HG03460 (cell line): Measurements from ENCODE around the gene FAM177B.
"Not testable (repeated sequence)": the region's sequence is repeated elsewhere in the genome, so short reads cannot be mapped to it uniquely, and the experiment has no call there.

ENCODE experiments used
- ATAC-seq: cut with Tn5 transposase; IDR thresholded peaks from one replicate; pipeline ENCODE4 v1.9.1; 2021; ENCODE audit not compliant: unreplicated experiment

Gene FAM177B

DNA sequence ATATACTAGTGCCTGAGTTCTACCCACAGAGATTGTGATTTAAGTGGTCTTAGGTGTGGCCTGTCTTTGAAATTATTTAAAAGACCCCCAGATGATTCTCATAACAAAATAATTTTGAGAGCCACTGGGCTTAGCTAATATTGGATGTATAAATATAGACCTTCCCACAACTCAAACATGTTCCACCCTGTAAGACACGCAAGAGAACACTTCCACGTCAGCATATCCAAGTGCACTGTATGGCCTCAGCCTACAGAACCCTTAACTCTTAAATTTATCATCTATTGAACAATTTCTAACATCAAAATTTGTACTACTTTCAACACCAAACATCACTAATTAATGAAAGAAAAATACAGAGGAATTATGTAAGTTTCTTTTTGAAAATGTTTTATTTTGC lies 2.5 kb downstream of the FAM177B start:
- ATAC-seq: no peak

DNA sequence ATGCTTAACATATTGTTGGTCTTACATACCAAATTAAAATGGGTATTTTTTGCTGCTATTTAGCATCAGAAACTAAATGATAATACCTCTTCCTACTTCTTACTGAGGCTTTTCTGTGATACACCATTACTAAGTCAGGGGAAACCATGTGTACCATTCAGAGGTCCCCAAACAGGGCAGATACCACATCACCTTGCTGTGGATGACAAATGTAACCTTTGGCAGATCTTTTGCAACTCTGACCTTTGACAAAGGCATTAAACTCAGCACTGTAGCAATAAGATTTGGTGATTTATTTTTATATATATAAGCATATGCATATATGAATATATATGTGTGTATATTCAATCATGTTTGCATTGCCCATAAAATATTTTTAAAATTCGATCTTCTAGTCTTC lies 2.9 kb downstream of the FAM177B start:
- ATAC-seq: no peak

DNA sequence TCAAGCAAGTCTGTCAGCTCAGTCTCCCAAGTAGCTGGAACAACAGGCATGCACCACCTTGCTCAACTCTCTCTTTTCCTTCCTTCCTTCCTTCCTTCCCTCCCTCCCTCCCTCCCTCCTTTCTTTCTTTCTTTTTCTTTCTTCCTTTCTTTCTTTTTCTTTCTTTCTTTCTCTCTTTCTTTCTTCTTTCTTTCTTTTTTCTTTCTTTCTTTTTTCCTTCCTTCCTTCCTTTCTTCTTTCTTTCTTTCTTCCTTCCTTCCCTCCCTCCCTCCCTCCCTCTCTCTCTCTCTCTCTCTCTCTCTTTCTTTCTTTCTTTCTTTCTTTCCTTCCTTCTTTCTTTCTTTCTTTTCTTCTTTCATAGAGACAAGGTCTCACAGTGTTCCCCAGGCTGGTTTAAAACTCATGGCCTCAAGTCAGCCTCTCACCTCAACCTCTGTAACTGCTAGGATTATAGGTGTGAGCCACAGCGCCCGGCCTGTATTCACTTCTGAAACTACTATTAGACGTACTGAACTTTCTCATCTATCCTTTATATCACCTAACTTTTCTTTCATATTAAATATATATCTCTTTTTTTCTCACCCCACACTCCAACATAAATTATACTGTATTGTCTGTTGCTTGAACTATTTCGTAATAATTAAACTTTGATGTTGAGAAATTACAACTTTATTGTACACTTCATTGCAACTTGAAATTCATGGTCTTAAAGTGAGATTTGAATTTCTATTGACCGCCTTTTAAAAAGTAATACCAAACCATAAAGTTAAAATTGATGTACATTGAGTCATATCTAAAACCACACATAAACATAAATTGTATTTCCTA lies 4.8 kb downstream of the FAM177B start:
- not testable (repeated sequence) for ATAC-seq

DNA sequence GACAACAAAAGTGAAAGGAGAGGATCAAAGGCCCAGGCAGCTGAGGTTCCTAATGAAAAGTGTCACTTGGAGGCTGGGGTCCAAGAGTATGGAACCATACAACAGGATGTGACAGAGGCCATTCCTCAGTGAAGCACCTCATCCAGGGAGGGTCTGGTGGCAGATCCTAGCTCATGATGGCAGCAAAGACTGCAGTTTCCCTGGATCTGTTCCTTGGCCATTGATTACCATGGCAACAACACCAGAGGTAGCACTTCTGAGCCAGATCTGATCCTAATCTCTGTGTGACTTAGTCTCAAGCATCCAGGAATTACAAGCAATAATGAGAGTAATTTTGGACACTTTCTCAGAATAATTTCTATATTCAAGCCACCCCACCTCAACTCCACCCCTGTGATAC lies 12.9 kb downstream of the FAM177B start:
- no peak for ATAC-seq

DNA sequence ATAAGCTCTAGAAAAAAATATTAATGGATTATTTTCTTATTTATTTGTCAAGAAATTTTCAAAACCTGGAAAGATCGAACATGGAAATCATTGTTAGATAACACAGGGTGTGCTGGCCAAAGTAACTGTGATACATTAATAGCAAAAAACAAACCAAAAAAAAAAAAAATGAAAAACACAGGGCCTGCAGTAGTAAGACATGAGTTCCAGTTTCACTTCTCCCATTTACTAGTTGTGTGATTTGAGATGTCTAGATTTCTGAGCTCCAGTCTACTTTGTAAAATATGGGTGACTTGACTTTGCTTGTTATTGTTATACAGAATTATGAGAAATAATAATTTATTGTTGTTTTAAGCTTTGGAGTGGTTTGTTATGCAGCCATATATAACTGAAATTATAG lies 13.6 kb downstream of the FAM177B start:
- peak; percentile 92 for ATAC-seq

DNA sequence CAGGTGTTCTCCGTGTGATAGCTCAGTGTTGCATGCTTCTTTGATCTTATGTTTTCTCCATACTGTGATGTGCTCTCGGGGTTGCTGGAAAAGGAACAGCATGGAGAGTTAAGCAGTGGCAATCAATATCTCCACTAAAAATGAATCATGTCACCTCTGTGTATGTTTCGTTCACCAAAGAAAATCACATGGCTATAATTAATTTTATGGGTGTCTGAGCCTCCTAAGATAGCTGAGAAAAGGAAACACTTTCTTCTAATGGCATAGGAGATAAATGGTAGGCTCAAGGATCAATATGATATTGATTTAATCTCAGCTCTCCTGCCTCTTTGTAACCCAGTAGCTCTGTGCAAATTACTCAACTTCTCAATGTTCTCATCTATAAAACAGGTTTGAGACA lies 14.3 kb downstream of the FAM177B start:
- no peak for ATAC-seq

DNA sequence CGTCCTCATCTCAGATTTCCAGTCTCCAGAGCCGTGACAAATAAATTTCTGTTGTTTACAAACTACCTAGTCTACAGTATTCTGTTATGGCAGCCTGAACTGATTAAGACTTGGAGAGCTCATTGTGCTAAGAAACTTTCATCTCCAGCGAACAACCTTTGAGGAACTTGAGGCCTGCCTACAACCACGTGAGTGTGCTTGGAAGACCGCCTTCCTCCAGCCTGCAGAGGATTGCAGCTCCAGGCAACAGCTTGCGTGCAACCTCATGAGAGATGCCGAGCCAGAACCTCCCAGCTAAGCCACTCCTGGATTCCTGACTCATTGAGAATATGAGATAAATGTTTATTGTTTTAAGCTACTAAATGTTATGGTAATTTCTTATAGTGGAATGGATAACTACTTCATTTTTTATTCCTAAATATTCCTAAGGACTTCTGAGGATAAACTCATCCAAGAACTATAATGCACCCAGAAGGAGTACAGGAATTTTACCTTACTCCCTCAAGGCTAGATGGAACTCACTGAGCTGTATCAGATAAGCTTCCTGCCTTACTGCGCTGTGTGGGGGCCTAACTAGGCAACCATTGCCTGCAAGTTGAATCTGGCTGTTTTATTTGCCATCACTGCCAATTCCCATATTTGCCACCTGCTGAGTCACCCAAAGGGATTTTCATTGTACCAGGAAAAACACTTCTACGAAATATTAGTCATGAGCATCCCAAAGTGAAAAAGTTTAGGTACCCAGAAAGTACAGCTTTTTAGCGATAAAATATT lies 17.6 kb downstream of the FAM177B start:
- ATAC-seq: no peak

DNA sequence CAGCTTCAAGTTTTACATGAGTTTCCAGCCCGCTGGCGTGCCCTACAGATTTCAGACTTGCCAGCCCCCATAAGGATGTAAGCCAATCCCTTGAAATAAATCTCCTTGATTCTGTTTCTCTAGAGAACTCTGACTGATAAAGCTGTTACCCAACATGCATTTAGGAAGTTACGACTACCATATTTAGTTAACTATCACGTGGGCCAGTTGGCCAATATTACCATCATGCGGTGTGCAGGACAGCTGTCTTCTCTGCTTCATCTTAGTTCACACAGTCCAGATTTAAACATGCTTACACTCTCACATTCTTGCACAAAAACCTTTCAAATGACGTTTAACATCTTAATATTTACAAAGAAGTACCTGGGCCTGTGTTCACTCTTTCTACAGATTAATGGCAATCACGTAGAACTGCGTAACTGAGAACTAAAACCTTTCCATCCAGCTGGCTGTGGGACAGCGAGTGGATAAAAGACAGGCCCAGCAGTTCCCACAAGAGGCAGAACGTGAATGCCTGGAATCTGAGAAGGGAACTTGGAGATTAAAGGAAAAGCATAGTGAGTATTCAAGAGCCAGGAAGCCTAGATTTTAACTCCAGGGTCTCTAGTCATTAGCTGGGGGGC lies 20.8 kb downstream of the FAM177B start:
- no peak for ATAC-seq

DNA sequence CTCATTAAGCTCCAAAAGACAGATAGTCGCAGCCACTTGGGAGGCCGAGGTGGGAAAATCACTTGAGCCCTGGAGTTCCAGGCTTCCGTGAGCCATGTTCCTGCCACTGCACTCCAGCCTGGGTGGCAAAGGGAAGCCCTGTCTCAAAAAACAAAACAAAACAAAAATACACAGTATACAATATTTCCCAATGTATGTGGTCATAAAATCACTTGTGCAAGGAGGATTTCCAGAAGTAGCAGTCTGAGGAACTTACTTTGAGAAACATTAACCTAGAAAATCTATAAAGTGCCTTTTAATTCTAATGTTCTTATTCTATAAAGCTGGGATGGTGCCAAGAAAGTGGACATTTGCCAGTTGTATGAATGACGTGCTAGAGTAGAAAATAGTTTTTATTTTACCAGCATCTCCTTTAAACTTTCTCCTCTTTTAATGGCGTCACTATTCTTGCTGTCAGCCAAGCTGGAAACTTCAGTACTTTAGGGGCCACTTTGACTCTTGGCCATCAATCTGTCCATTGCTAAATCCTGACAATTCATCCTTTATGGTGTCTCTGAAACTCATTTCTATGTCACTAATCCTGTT lies 22.5 kb downstream of the FAM177B start:
- no peak for ATAC-seq

DNA sequence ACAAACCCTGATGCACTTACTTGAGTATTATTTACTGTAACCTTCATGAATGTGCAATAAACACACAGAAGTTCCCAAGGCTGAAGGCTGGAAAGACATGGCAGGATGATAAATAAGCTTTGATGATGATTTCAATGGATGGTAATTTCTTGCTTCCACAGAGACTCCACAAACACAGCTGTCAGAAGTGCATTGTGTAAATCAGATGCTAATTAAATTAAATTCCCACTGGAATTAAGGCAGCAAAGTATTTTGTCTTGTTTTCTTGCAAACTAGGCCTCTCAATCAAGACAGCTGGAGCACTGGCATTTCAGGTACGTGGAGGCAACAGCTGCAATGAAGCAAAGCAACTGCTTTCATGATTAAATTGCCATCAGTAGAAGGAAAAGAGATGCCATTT lies 24.1 kb downstream of the FAM177B start:
- ATAC-seq: no peak

DNA sequence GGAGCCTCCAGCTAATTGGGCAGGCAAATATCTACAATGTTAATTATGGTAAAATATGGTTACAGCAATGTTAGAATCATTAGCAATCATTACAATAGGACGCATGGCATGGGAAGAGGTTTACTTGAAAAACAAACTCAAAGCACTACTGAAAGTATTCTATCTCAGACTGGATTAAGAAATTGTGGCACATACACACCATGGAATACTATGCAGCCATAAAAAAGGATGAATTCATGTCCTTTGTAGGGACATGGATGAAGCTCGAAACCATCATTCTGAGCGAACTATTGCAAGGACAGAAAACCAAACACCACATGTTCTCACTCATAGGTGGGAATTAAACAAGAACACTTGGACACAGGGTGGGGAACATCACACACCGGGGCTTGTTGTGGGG lies 25.2 kb downstream of the FAM177B start:
- not testable (repeated sequence) for ATAC-seq

DNA sequence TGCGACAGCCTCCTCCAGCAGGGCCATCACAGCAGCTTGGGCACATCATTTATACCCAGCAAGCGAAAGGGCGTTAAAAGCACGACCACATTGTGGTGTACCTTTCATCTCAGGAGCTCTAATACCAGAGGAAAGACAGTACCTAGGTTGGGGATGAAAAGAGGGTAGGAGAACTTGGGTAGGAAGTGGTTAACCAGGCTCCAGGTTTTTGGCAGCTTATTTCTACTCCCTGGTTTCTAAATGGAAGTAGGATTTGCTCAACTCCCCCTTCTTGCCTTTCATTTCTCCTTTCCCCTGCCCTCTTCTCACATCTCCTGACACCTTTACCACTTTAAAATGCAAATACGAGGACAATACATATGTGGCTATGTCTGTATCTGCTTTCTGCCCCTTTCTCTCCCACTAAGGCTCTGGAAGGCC lies 30.2 kb downstream of the FAM177B start:
- no peak for ATAC-seq

DNA sequence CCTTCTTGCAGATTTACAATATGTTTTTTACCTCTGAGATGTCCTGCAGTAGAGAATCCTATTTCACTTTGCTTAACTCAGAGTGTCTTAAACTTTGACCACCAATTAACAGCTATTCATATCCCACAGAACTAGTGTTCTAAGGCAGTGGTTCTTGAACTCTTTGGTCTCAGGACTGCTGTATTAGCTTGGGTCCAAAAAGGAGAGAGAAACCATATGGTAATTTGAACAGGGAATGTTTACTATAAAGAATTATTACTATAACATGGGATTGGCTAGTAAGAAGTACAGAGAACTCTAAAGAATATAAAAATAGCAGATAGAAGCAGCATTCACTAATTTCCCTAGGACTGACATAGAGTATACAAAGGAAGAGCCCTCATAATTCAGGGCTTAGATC lies 31.6 kb downstream of the FAM177B start:
- ATAC-seq: no peak

DNA sequence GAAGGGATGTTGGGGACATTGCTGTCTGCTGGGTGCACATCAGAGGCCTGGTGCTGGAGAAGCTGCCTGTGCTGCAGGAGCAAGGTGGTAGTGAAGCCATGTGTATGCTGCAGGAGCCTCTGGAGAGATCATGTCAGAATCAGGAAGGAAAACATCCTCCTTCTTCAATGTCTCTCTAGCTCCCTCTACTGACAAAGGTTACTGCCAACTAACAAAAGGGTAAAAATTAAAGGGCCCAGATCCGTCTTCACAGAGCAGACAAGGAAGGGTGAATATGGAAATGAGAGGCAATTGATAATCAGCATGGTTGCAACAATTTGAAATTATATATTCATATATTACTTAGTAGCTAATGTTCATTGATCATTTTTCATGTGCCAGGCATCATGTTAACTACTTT lies 32.2 kb downstream of the FAM177B start:
- ATAC-seq: no peak

DNA sequence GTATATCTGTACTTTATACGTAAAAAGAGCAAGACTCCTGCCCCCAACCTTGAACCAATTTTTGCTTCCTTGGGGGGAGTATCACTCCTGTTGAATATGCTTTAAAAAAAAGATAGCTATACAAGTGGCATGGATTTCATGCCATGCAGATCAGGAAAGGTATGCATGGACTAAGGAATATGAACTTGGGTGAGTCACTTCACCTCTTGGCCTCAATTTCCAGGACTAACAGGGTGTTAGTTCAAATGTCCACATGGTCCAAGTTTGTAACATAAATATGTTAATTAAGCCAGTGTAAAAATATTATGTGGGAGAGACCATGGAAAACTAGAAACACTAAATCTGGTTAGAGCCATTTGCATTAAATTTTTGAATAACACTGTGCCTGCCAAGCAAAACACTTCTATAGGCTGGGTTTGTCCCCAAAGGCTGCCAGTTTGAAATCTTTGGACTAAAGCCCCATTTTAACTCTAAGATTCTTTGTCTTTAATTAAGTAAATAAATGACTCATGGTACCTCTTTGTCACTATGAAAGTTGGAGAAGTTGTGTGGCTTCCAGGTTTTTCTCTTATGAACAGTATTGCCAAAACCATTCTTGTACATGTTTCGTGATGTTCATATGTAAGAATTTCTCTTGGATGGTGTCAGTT lies 33.1 kb downstream of the FAM177B start:
- ATAC-seq: no peak

DNA sequence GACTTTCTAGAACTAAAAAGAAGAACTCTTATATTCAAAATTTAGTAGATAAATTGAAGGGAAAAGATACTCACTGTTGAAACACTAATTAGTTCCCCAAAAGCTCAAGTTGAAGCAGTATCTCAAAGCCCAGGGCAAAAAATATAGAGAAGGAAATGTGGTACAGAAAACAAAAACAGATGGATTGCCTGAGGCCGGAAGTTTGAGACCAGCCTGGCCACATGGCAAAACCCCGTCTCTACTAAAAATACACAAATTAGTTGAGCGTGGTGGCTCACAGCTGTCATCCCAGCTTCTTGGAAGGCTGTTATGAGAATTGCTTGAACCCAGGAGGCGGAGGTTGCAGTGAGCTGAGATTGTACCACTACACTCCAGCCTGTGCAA lies 36.0 kb downstream of the FAM177B start:
- peak; percentile 75 for ATAC-seq

DNA sequence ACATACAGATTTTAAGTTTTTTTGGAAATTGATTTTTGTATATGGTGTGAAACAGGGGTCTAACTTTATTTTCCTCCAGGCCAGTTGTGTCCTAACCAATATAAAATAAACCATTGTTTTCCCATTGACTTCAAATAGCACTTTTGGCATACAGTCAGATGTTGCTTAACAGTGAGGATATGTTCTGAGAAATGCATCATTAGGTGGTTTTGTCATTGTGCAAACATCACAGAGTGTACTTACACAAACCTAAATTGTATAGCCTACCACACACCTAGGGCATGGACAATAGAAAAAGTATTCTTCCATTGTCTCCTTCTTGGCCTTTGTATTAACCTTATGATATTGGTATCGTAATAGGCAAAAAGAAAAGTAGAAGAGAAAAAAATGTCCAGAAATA lies 40.5 kb downstream of the FAM177B start:
- ATAC-seq: no peak

DNA sequence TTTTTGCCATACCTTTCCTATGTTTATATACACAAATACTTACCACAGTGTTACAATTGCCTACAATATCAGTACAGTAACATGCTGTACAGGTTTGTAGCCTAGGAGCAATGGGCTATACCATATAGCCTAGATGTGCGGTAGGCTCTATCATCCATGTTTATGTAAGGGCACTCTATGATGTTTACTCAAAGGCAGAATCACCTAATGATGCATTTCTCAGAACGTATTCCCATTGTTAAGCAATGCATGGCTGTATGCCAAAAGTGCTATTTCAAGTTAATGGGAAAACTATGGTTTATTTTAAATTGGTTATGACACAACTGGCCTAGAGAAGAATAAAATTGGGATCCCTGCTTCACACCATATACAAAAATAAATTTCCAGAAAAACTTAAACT lies 41.0 kb downstream of the FAM177B start:
- ATAC-seq: no peak

DNA sequence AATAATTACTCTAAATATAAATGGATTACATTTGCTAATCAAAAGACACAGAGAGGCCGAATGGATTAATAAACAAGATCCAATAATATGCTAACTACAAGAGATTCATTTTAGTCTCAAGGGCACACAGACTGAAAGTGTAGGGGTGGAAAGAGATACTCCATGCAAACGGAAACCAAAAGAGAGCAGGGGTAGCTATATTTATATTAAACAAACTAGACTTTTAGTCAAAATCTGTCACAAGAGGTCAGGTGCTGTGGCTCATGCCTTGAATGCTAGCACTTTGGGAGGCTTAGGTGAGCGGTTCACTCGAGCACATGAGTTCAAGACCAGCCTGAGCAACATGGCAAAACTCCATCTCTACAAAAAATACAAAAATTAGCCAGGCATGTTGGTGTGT lies 44.2 kb downstream of the FAM177B start:
- ATAC-seq: no peak

DNA sequence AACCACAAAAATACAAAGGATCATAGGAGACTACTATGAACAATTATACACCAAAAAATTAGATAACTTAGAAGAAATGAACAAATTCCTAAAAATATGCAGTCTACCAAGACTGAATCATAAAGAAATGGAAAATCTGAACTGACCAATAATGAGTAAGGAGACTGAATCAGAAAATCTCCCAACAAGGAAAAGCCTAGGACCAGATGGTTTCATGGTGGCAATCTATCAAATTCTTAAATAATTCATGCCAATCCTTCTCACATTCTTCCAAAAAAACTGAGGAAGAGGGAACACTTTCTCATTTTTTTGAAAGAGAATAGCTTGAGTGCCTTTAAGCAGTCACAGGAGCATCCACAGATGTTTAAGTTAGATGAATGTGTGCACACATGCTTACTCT lies 46.0 kb downstream of the FAM177B start:
- no peak for ATAC-seq

DNA sequence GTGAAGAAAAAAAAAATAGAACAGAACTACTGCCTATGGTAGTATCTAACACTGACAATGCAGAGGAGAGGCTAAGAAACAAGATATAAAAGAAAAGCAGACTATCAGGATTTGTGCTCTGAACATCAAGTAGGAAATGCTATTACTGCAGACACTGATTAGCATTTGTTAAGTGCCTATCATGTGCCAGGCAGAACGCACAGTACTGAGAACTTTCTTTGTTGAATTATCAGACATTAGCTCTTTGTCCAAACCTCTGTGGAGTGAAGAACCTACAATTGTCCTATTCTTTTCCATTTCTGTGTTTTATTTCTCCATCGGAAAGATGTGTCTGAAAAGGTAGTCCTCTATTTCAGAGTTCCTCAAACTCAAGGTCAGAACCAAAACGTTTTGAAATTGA lies 47.4 kb downstream of the FAM177B start:
- ATAC-seq: no peak
